ENCODE measurements around the gene SRD5A1.

- TF ChIP-seq EZH2phosphoT487 (IDR thresholded peaks at IDR 0.05) (no peak), CTCF (IDR thresholded peaks at IDR 0.05) (no peak), EZH2 (IDR thresholded peaks at IDR 0.05) (no peak)
Measured at GRCh38 chr5:6680922-6681321, 47.7 kb downstream of the SRD5A1 start.

Data from neural progenitor cell (in vitro differentiated cells).